ENCODE data around the gene FTO.

The FTO gene

GRCh38 chr16:54160939-54161897, 457.3 kb downstream of the FTO start:
- TF ChIP-seq, protein P1, sequence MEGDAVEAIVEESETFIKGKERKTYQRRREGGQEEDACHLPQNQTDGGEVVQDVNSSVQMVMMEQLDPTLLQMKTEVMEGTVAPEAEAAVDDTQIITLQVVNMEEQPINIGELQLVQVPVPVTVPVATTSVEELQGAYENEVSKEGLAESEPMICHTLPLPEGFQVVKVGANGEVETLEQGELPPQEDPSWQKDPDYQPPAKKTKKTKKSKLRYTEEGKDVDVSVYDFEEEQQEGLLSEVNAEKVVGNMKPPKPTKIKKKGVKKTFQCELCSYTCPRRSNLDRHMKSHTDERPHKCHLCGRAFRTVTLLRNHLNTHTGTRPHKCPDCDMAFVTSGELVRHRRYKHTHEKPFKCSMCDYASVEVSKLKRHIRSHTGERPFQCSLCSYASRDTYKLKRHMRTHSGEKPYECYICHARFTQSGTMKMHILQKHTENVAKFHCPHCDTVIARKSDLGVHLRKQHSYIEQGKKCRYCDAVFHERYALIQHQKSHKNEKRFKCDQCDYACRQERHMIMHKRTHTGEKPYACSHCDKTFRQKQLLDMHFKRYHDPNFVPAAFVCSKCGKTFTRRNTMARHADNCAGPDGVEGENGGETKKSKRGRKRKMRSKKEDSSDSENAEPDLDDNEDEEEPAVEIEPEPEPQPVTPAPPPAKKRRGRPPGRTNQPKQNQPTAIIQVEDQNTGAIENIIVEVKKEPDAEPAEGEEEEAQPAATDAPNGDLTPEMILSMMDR (IDR thresholded peaks at IDR 0.05; ENCODE audit: insufficient read depth, low read depth, low read length, missing control alignments) = no peak
- H3K4me3 ChIP-seq (ENCODE audit: low read depth, low read length) = no peak overlapping the region
- DNase-seq (ENCODE audit: low read depth) = no peak

DNA sequence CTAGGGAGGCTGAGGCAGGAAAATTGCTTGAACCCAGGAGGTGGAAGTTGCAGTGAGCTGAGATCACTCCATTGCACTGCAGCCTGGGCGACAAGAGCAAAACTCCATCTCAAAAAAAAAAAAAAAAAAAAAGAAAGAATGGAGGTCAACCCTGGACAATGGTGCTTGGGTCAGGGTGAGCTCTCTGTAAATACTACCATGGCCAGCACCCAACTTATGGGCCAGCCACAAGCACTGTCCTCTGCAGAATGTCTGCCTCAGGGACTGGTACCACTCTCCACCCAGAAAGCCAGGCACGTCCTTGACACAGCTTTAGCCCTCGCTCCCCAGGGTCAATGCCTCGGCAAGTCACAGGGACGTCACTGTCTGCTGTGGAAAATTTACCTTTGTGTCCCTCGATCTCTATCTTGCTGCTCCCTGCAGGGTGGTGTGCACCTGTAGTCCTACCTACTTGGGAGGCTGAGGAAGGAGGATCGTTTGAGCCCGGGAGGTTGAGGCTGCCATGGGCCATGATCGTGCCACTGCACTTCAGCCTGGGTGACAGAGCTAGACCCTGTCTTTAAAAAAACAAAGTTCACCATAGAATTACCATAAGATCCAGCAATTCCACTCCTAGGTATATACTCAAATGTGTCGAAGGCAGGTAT, 459.4 kb downstream of the FTO start:
- no peak for DNase-seq (ENCODE audit: low read depth)
- no peak overlapping the region for H3K4me3 ChIP-seq (ENCODE audit: low read depth, low read length)
- TF ChIP-seq, protein P1 (IDR thresholded peaks at IDR 0.05; ENCODE audit: insufficient read depth, low read depth, low read length, missing control alignments) = no peak

- H3K4me3 ChIP-seq (ENCODE audit: low read depth, low read length) = no peak overlapping the region
- TF ChIP-seq, protein P1 (IDR thresholded peaks at IDR 0.05; ENCODE audit: insufficient read depth, low read depth, low read length, missing control alignments) = no peak
- no peak for DNase-seq (ENCODE audit: low read depth)
These were observed 460.8 kb downstream of the FTO start for GRCh38 chr16:54164789-54165173.

DNA sequence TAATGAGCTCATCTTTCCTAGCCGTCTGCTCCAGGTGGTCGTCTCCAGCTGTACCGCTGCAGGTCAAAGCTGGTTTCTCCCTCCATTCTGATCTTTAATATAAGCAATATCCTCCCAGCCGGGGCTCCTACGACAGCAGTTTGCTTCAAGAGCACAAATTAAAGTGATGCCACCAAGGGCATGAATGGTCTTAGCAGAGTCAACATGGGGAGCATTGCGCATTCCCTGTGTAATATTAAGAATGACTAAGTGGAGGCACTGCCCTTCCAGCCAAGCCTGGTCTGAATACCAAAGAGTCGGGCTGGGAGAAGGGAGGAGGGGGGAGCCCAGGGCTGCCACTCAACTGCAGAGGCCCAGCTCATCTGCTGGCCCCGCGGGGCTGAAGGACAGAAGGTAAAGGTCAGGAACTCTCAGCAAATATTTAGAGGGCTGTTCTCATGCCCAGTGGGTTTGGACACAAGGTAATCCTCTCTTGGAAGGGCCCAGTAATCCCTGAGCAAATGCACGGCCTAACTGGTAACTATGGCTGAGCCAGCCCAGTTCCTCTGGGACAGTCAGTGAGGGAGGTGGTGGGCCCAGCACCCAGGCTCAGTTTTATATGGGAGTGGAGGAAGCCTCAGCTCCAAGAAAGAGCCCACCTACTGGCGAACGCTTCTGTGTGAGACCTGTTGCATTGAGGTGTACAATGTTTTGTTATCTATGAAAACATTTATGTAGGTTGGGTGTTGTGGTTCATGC, 461.4 kb downstream of the FTO start:
- TF ChIP-seq, protein P1 (IDR thresholded peaks at IDR 0.05; ENCODE audit: insufficient read depth, low read depth, low read length, missing control alignments) = no peak
- no peak for DNase-seq (ENCODE audit: low read depth)
- H3K4me3 ChIP-seq (ENCODE audit: low read depth, low read length) = no peak overlapping the region

GRCh38 chr16:54165912-54166865, 462.2 kb downstream of the FTO start:
- H3K4me3 ChIP-seq (ENCODE audit: low read depth, low read length) = no peak overlapping the region
- DNase-seq (ENCODE audit: low read depth) = no peak
- TF ChIP-seq, protein P1 (IDR thresholded peaks at IDR 0.05; ENCODE audit: insufficient read depth, low read depth, low read length, missing control alignments) = no peak

GRCh38 chr16:54169112-54169511, 465.2 kb downstream of the FTO start:
- DNase-seq (ENCODE audit: low read depth) = no peak
- H3K4me3 ChIP-seq (ENCODE audit: low read depth, low read length) = no peak overlapping the region
- TF ChIP-seq, protein P1 (IDR thresholded peaks at IDR 0.05; ENCODE audit: insufficient read depth, low read depth, low read length, missing control alignments) = no peak

Data from GM12865 (cell line).